ENCODE results near the gene LRP2.

Gene LRP2

GRCh38 chr2:169254774-169255173 is 107.6 kb downstream of the LRP2 start:
- Histone ChIP-seq H3K9me3 (ENCODE audit: control insufficient read depth, insufficient read depth, low read depth, low read length) (no peaks in the 10 kb centered on the region), H3K27ac (ENCODE audit: extremely low read depth, low read depth, low read length) (no peak overlapping the region), H3K36me3 (ENCODE audit: control insufficient read depth in 2 of 2, insufficient read depth in 1 of 2, low read length in 2 of 2) (peaks cover 0 to 4% of the 10 kb centered on the region in 2 experiments; a peak in 1 of 3 replicates), H3K4me3 (ENCODE audit: low read depth, low read length) (no peak overlapping the region), H3K4me1 (ENCODE audit: control insufficient read depth, insufficient read depth, low read length) (no peaks in the 10 kb centered on the region)
- ChIA-PET POLR2A (no interaction called here), CTCF (no interaction called here)
- TF ChIP-seq ZNF776 (tag by site-specific recombination; IDR thresholded peaks at IDR 0.05; ENCODE audit: borderline replicate concordance) (no peak), ZNF449 (tag by site-specific recombination; IDR thresholded peaks at IDR 0.05) (no peak), ZNF239 (tag by site-specific recombination; IDR thresholded peaks at IDR 0.05) (no peak)

- H3K27ac ChIP-seq (ENCODE audit: extremely low read depth, low read depth, low read length) = no peak overlapping the region
- CTCF ChIA-PET = interaction anchor here (0.8 kb wide), 1 partner anchor 138 kb away, joined by 3 read pairs; no protein-coding TSS in a partner anchor
- H3K4me3 ChIP-seq (ENCODE audit: low read depth, low read length) = no peak overlapping the region
- H3K4me1 ChIP-seq (ENCODE audit: control insufficient read depth, insufficient read depth, low read length) = no peaks in the 10 kb centered on the region
- peaks cover 0 to 14% of the 10 kb centered on the region in 2 experiments; a peak in 1 of 3 replicates for H3K36me3 ChIP-seq (ENCODE audit: control insufficient read depth in 2 of 2, insufficient read depth in 1 of 2, low read length in 2 of 2)
- no peaks in the 10 kb centered on the region for H3K9me3 ChIP-seq (ENCODE audit: control insufficient read depth, insufficient read depth, low read depth, low read length)
- POLR2A ChIA-PET = no interaction called here
- TF ChIP-seq ZBTB1 (tag by site-specific recombination; IDR thresholded peaks at IDR 0.05) = no peak
- TF ChIP-seq ZFP37 (tag by site-specific recombination; IDR thresholded peaks at IDR 0.05) = no peak
- TF ChIP-seq PATZ1 (tag by site-specific recombination; IDR thresholded peaks at IDR 0.05) = no peak
- no peak for TF ChIP-seq BCL6B (tag by site-specific recombination; IDR thresholded peaks at IDR 0.05)
- TF ChIP-seq ZNF416 (tag by site-specific recombination; IDR thresholded peaks at IDR 0.05) = no peak
- no peak for TF ChIP-seq ZNF513 (tag by site-specific recombination; IDR thresholded peaks at IDR 0.05)
- TF ChIP-seq SP3 (tag by site-specific recombination; IDR thresholded peaks at IDR 0.05) = no peak
- no peak for TF ChIP-seq ZNF148 (tag by site-specific recombination; IDR thresholded peaks at IDR 0.05; ENCODE audit: borderline replicate concordance)
- no peak for TF ChIP-seq ZNF639 (tag by site-specific recombination; IDR thresholded peaks at IDR 0.05)
- no peak for TF ChIP-seq ZNF248 (tag by site-specific recombination; IDR thresholded peaks at IDR 0.05)
- TF ChIP-seq ZBTB26 (tag by site-specific recombination; optimal IDR thresholded peaks at IDR 0.05) = no peak
- no peak for TF ChIP-seq ZNF426 (tag by site-specific recombination; IDR thresholded peaks at IDR 0.05)
- no peak for TF ChIP-seq ZBTB10 (tag by site-specific recombination; IDR thresholded peaks at IDR 0.05)
- TF ChIP-seq ZSCAN23 (tag by site-specific recombination; IDR thresholded peaks at IDR 0.05) = no peak
- no peak for TF ChIP-seq KLF9 (tag by site-specific recombination; IDR thresholded peaks at IDR 0.05; ENCODE audit: low read depth)
- TF ChIP-seq ZNF214 (tag by site-specific recombination; IDR thresholded peaks at IDR 0.05; ENCODE audit: borderline replicate concordance) = no peak
- no peak for TF ChIP-seq ZNF501 (tag by site-specific recombination; IDR thresholded peaks at IDR 0.05)
Observed at GRCh38 chr2:169247211-169247610, 115.1 kb downstream of the LRP2 start.

Measured in HEK293 (cell line).